GM10266 (cell line): Measurements from ENCODE around the gene INMT.

Source experiments
- DNase-seq: peaks from one replicate; pipeline ENCODE4 v3.0.0; 2012; ENCODE audit errors: extremely low spot score
- TF ChIP-seq, protein P1 (sequence below): IDR thresholded peaks from 2 replicates; pipeline ENCODE4 v1.5.1; 2012; ENCODE audit warnings: mild to moderate bottlenecking, low read depth; ENCODE audit not compliant: control insufficient read depth, insufficient read depth; ENCODE audit errors: missing control alignments

The INMT gene

DNA sequence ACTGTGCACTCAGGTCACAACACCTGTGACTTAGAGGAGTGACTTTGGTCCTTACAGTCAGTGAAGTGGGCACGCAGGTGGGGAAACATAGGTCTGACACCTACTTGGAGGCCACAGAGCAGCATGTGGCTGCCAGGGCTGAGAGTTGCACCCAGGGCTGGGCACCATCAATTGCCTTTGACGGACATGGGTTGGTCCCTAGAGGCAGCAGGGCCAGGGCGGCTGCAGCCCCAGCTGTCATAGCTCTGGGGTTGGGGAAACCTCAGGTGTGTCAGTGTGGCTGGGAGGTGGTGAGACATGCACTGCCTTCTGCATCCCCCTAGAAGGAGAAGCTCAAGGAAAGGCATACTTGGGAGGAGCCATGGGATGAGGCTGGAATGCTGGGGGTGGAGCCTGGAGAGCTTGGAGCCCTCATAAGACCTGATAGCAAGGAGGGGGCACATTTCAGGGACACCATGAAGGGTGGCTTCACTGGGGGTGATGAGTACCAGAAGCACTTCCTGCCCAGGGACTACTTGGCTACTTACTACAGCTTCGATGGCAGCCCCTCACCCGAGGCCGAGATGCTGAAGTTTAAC lies at the start of gene INMT:
Gene INMT (plus strand): TSS at position 440 of the 578 bp plus-strand sequence. CDS start 16 bp downstream, at position 456.
- TF ChIP-seq, protein P1, sequence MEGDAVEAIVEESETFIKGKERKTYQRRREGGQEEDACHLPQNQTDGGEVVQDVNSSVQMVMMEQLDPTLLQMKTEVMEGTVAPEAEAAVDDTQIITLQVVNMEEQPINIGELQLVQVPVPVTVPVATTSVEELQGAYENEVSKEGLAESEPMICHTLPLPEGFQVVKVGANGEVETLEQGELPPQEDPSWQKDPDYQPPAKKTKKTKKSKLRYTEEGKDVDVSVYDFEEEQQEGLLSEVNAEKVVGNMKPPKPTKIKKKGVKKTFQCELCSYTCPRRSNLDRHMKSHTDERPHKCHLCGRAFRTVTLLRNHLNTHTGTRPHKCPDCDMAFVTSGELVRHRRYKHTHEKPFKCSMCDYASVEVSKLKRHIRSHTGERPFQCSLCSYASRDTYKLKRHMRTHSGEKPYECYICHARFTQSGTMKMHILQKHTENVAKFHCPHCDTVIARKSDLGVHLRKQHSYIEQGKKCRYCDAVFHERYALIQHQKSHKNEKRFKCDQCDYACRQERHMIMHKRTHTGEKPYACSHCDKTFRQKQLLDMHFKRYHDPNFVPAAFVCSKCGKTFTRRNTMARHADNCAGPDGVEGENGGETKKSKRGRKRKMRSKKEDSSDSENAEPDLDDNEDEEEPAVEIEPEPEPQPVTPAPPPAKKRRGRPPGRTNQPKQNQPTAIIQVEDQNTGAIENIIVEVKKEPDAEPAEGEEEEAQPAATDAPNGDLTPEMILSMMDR, result no peak

DNA sequence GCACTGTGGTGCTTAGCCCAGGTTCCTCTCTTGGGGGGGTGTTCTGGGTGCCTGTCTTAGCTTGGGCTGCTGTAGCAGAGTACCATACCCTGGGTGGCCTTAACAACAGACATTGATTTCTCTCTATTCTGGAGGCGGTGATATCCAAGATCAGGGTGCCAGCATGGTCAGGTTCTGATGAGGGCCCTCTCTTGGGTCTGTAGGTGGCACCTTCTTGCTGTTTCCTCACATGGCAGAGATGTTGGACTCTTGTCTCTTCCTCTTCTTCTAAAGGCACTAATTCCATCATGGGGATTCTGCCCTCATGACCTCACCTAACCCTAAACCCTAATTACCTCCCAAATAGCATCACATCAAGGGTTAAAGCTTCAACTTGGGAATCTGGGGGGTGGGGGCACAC lies 49.7 kb upstream of the INMT start:
- DNase-seq, result no peak
- TF ChIP-seq, protein P1, result no peak

More for the DNA sequence above, at the start of gene INMT:
- no peak for DNase-seq

DNA sequence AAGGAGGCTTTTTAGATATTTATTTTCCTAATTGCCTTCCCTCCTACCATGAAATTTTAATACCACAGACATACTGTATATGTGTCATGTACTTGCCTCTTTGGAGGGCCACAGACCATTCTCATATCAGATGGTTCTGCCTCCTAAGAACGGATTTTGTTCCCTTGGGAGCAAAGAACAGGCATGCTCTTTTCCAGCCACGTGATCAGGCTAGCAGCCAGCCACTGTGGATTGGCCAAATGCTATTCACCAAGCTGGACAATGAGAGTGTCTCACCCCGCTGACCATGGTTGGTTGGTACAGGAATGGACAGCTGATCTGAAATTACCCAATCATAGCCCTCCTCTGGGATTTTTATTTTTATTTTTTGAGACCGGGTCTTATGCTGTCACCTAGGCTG lies 48.2 kb upstream of the INMT start:
- TF ChIP-seq, protein P1, result no peak
- no peak for DNase-seq

DNA sequence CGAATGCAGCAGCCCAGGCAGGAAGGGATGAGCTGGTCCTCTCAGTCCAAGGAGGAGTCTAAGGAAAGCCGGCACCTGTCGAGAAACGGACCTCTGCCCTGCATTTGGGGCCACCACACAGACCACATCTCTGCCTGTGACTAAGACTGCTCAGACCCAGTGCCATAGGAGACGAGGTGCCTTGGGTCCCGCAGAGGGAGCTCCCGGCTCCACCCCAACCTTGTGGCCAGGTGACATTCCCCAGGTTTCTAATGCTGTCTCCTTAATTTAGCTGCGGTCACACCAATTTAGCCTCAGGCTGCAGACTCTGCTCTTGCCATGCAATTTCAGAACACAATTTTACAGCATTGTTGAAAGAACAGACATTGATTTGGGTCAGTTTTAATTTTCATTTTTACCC lies 46.9 kb upstream of the INMT start:
- TF ChIP-seq, protein P1, result no peak
- DNase-seq, result no peak

DNA sequence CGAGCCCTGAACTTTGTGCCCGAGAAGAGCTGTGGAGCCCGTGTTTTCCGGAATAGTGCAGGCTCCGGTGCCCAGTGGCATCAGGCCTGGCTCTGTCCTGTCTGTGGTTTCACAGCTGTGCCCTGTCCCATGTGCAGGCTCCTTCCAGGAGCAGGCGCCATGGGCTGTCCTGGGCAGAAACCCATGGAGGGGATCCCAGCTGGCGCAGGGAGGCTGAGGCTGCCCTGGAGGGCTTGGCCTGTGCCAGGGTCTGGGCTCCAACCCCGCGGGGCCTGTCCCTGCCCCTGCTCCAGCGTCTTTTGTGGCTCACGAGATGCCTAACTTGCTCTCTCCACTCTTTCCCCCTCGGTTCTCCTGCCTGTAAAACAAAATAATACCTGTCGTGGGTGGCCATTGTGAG lies 46.3 kb upstream of the INMT start:
- DNase-seq, result no peak
- TF ChIP-seq, protein P1, result no peak

DNA sequence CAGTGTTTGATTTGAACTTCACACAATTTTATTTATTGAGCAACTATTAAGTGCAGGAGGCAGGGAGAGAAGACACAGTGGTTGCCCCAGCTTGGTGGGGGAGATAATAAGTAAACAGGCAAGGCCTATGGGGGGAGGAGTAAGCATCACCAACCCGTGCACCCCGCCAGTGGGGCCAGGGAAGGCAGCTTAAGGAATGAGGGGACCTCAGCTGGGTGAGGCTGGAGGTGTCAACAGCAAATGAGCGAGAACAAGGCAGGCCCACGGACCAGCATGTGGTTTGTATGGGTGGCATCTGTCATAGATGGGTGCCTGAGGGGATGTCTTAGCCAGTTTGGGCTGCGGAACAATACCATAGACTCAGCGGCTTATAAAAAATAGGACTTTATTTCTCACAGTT lies 45.6 kb upstream of the INMT start:
- TF ChIP-seq, protein P1, result no peak
- DNase-seq, result no peak

DNA sequence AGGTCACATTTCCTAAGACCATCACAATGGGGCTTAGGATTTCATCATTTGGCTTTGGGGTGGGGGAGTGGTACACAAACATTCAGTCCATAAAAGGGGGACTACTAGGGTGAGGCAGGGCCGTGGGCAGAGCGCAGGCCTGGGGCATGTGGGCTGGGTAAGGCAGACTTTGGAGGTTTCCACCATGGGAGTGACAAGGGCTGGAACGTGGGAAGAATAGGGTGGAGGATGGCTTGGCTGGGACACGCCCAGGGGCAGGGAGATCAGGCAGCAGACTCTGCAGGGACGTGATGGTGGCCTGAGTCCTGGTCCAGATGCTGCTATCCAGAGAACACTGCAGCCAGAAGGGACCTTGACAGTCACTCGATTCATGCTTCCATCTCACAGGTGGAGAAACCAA lies 45.0 kb upstream of the INMT start:
- TF ChIP-seq, protein P1, result no peak
- DNase-seq, result no peak
